Occipital lobe (tissue), 2 donors: ENCODE results near the gene OSGEPL1. TPM values are rescaled to one million over a fixed set of nuclear protein-coding genes. Genes with fewer than 3 reads are reported as not detected.
"Not testable (repeated sequence)": the region's sequence is repeated elsewhere in the genome, so short reads cannot be mapped to it uniquely, and the experiment has no call there.

ENCODE experiments used
- DNase-seq: peaks from one replicate; lab custom pipeline; 2025; lab: John Stamatoyannopoulos, UW
- total RNA-seq: library from RNA; depleted of rRNA; stranded (reverse); fragments of >200 nt; gene quantifications from one replicate; pipeline ENCODE4 v1.2.3, GENCODE V29; 2014

The OSGEPL1 gene
- total RNA-seq, 1 donor from 2014 or later: 25.6 TPM

GRCh38 chr2:189751080-189751658 is 11.4 kb downstream of the OSGEPL1 start:
- DNase-seq: no peak

- no peak for DNase-seq
These were observed 33.2 kb downstream of the OSGEPL1 start for GRCh38 chr2:189729430-189729829.

- no peak for DNase-seq
These were observed 35.7 kb downstream of the OSGEPL1 start for GRCh38 chr2:189726849-189727248.

- no peak for DNase-seq
These were observed 36.3 kb downstream of the OSGEPL1 start for GRCh38 chr2:189726271-189726670.

GRCh38 chr2:189723192-189723591 is 39.4 kb downstream of the OSGEPL1 start:
- no peak for DNase-seq

GRCh38 chr2:189719571-189719970 is 43.0 kb downstream of the OSGEPL1 start:
- no peak for DNase-seq

- DNase-seq: not testable (repeated sequence)
These were observed 45.0 kb downstream of the OSGEPL1 start for GRCh38 chr2:189717593-189717992.

GRCh38 chr2:189709501-189710221 is 52.9 kb downstream of the OSGEPL1 start:
- DNase-seq: no peak

GRCh38 chr2:189702071-189702470 is 60.5 kb downstream of the OSGEPL1 start:
- no peak for DNase-seq

GRCh38 chr2:189700681-189701080 is 61.9 kb downstream of the OSGEPL1 start:
- DNase-seq: no peak

- no peak for DNase-seq
These were observed 64.3 kb downstream of the OSGEPL1 start for GRCh38 chr2:189698020-189698887.

Other genes starting within 250 kb of the OSGEPL1 start
- gene SLC40A1, start 182.0 kb downstream of the OSGEPL1 start, total RNA-seq: 43.0 TPM
- 137 TPM for gene ASNSD1, start 101.3 kb downstream of the OSGEPL1 start, total RNA-seq
- 55.4 TPM for gene ANKAR, start 88.1 kb downstream of the OSGEPL1 start, total RNA-seq
- gene ORMDL1, start 21.5 kb upstream of the OSGEPL1 start, total RNA-seq: 64.4 TPM
- 73.8 TPM for gene PMS1, start 21.7 kb upstream of the OSGEPL1 start, total RNA-seq